HepG2 (cell line): ENCODE results near the gene SIGLEC8. TPM values are rescaled to one million over a fixed set of nuclear protein-coding genes. Genes with fewer than 3 reads are reported as not detected.

Experiments used
- CBFB ChIP-seq: sonication (generic); formaldehyde crosslinking; IDR thresholded peaks from 2 replicates; pipeline ENCODE4 v1.4.0; 2020; ENCODE audit warnings: missing genetic modification reagents
- CCAR2 ChIP-seq: fragments of 200-400 bp; formaldehyde crosslinking; optimal IDR thresholded peaks from 2 replicates; pipeline ENCODE3; 2018; ENCODE audit warnings: low read depth, mild to moderate bottlenecking, low read length, moderate library complexity
- GATAD2A ChIP-seq: IDR thresholded peaks from 2 replicates; pipeline ENCODE4 v1.6.1; 2016
- GZF1 ChIP-seq: sonication (generic); formaldehyde crosslinking; IDR thresholded peaks from 2 replicates; pipeline ENCODE4 v1.5.1; 2020; ENCODE audit warnings: mild to moderate bottlenecking, missing genetic modification reagents
- HCFC1 ChIP-seq: fragments of 150-350 bp; IDR thresholded peaks from 2 replicates; pipeline ENCODE4 v1.6.1; 2014; ENCODE audit warnings: low read depth, low read length
- KLF13 ChIP-seq: sonication (generic); formaldehyde crosslinking; IDR thresholded peaks from 2 replicates; pipeline ENCODE4 v1.4.0; 2020; ENCODE audit warnings: mild to moderate bottlenecking, missing genetic modification reagents
- MYNN ChIP-seq: sonication (generic); formaldehyde crosslinking; IDR thresholded peaks from 2 replicates; pipeline ENCODE4 v1.4.0; 2020; ENCODE audit warnings: mild to moderate bottlenecking, low read depth, missing genetic modification reagents
- TAF15 ChIP-seq: fragments of 200-400 bp; formaldehyde crosslinking; IDR thresholded peaks from one replicate; pipeline ENCODE4 v1.6.1; 2018; ENCODE audit warnings: mild to moderate bottlenecking, low read depth, low read length; ENCODE audit not compliant: poor library complexity, severe bottlenecking
- ZC3H4 ChIP-seq: sonication (generic); formaldehyde crosslinking; IDR thresholded peaks from 2 replicates; pipeline ENCODE4 v1.4.0; 2020; ENCODE audit warnings: missing genetic modification reagents, borderline replicate concordance
- ZNF614 ChIP-seq: IDR thresholded peaks from 2 replicates; pipeline ENCODE4 v1.6.1; 2018; ENCODE audit warnings: missing biosample characterization, missing genetic modification reagents, inconsistent platforms, borderline replicate concordance
- ZNF724P ChIP-seq: sonication (generic); formaldehyde crosslinking; IDR thresholded peaks from 2 replicates; pipeline ENCODE4 v1.8.0; 2022; ENCODE audit warnings: missing genetic modification reagents, borderline replicate concordance
- ZSCAN22 ChIP-seq: sonication (generic); formaldehyde crosslinking; IDR thresholded peaks from 2 replicates; pipeline ENCODE4 v1.4.0; 2020; ENCODE audit warnings: mild to moderate bottlenecking, missing genetic modification reagents
- polyA plus RNA-seq, 8 experiments: library from polyadenylated mRNA; depleted of rRNA in 3 of 8; stranded (reverse) in 7 of 8; unstranded in 1 of 8; fragments of >200 nt; fragmentation: Illumina TruSeq in 4 of 8; extraction: Trizol in 4 of 8; gene quantifications; 2 replicates each; pipeline versions ENCODE4 v1.2.1 to v1.2.3, GENCODE V29; 2011 to 2016; ENCODE audit warnings: low read depth in 4 of 8, missing spikeins in 1 of 8, mixed read lengths in 1 of 8; ENCODE audit not compliant: insufficient read depth in 1 of 8
- total RNA-seq, 5 experiments: library from RNA; depleted of rRNA; stranded (reverse); fragments of >200 nt; fragmentation: Illumina TruSeq; extraction: Trizol; gene quantifications; 2 replicates each; pipeline ENCODE4 v1.2.3, GENCODE V29; 2016; ENCODE audit warnings: low read depth in 1 of 5
- TF ChIP-seq, protein P1 (sequence below): IDR thresholded peaks from 2 replicates; pipeline ENCODE4 v1.6.1; 2016
- TF ChIP-seq, protein P2 (sequence below): sonication (generic); formaldehyde crosslinking; IDR thresholded peaks from 2 replicates; pipeline ENCODE4 v1.4.0; 2020; ENCODE audit warnings: missing genetic modification reagents, borderline replicate concordance
- TF ChIP-seq, protein P3 (sequence below): sonication (generic); formaldehyde crosslinking; IDR thresholded peaks from 2 replicates; pipeline ENCODE4 v1.5.0; 2020; ENCODE audit warnings: missing genetic modification reagents, mild to moderate bottlenecking, borderline replicate concordance
- TF ChIP-seq, protein P4 (sequence below): sonication (generic); formaldehyde crosslinking; conservative IDR thresholded peaks from 2 replicates; pipeline ENCODE4 v1.8.1; 2023; ENCODE audit warnings: missing genetic modification reagents
- TF ChIP-seq, protein P5 (sequence below): sonication (generic); formaldehyde crosslinking; IDR thresholded peaks from 2 replicates; pipeline ENCODE4 v1.5.1; 2020; ENCODE audit warnings: mild to moderate bottlenecking, moderate library complexity, missing genetic modification reagents

Gene SIGLEC8
- total and polyA plus RNA-seq, 2 of the 13 experiments (the other 11 are each of a cell fraction or from before 2014, with no cell fraction given) = not detected

DNA sequence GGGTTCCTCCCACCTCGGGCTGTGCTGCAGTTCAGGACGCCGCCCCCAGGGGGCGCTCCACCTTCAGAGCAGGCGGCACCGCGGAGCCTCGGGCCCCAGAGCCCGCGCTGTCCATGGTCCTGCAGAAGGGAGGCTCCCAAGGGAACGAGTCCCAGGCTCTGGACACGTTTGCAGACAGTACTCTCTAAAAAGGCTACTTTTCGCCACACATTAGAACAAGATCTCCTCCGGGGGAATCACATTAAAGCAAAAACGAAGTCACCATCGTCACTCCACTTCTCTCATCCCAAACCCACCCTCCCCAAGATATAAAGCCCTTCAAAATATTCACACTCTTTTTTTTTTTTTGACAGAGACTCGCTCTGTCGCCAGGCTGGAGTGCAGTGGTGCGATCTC lies 36.2 kb downstream of the SIGLEC8 start (continued):
- TF ChIP-seq, protein P1, sequence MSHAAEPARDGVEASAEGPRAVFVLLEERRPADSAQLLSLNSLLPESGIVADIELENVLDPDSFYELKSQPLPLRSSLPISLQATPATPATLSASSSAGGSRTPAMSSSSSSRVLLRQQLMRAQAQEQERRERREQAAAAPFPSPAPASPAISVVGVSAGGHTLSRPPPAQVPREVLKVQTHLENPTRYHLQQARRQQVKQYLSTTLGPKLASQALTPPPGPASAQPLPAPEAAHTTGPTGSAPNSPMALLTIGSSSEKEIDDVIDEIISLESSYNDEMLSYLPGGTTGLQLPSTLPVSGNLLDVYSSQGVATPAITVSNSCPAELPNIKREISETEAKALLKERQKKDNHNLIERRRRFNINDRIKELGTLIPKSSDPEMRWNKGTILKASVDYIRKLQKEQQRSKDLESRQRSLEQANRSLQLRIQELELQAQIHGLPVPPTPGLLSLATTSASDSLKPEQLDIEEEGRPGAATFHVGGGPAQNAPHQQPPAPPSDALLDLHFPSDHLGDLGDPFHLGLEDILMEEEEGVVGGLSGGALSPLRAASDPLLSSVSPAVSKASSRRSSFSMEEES (CRISPR knock-in tag) = peak; percentile 95
- TF ChIP-seq KLF13 = peak; percentile 93; the same call in 1 of the 2 replicates
- TF ChIP-seq, protein P2, sequence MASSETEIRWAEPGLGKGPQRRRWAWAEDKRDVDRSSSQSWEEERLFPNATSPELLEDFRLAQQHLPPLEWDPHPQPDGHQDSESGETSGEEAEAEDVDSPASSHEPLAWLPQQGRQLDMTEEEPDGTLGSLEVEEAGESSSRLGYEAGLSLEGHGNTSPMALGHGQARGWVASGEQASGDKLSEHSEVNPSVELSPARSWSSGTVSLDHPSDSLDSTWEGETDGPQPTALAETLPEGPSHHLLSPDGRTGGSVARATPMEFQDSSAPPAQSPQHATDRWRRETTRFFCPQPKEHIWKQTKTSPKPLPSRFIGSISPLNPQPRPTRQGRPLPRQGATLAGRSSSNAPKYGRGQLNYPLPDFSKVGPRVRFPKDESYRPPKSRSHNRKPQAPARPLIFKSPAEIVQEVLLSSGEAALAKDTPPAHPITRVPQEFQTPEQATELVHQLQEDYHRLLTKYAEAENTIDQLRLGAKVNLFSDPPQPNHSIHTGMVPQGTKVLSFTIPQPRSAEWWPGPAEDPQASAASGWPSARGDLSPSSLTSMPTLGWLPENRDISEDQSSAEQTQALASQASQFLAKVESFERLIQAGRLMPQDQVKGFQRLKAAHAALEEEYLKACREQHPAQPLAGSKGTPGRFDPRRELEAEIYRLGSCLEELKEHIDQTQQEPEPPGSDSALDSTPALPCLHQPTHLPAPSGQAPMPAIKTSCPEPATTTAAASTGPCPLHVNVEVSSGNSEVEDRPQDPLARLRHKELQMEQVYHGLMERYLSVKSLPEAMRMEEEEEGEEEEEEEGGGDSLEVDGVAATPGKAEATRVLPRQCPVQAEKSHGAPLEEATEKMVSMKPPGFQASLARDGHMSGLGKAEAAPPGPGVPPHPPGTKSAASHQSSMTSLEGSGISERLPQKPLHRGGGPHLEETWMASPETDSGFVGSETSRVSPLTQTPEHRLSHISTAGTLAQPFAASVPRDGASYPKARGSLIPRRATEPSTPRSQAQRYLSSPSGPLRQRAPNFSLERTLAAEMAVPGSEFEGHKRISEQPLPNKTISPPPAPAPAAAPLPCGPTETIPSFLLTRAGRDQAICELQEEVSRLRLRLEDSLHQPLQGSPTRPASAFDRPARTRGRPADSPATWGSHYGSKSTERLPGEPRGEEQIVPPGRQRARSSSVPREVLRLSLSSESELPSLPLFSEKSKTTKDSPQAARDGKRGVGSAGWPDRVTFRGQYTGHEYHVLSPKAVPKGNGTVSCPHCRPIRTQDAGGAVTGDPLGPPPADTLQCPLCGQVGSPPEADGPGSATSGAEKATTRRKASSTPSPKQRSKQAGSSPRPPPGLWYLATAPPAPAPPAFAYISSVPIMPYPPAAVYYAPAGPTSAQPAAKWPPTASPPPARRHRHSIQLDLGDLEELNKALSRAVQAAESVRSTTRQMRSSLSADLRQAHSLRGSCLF (CRISPR knock-in tag) = peak; percentile 97
- peak; percentile 98 for TF ChIP-seq ZNF614 (CRISPR knock-in tag)
- TF ChIP-seq, protein P3, sequence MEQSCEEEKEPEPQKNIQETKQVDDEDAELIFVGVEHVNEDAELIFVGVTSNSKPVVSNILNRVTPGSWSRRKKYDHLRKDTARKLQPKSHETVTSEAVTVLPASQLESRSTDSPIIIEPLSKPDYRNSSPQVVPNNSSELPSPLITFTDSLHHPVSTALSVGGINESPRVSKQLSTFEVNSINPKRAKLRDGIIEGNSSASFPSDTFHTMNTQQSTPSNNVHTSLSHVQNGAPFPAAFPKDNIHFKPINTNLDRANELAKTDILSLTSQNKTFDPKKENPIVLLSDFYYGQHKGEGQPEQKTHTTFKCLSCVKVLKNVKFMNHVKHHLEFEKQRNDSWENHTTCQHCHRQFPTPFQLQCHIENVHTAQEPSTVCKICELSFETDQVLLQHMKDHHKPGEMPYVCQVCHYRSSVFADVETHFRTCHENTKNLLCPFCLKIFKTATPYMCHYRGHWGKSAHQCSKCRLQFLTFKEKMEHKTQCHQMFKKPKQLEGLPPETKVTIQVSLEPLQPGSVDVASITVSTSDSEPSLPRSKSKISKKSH = peak; percentile 88; the same call in 1 of the 2 replicates
- peak; percentile 75 for TF ChIP-seq GATAD2A (CRISPR knock-in tag)
- 0 out of 2 replicates have a peak, but pooled peaks have one; percentile 37 for TF ChIP-seq ZSCAN22 (CRISPR knock-in tag)
- TF ChIP-seq CCAR2 = no peak
- TF ChIP-seq TAF15 = peak; percentile 83
- TF ChIP-seq MYNN = peak; percentile 96
- TF ChIP-seq HCFC1 = peak; percentile 31; the same call in 1 of the 2 replicates
- TF ChIP-seq, protein P4, sequence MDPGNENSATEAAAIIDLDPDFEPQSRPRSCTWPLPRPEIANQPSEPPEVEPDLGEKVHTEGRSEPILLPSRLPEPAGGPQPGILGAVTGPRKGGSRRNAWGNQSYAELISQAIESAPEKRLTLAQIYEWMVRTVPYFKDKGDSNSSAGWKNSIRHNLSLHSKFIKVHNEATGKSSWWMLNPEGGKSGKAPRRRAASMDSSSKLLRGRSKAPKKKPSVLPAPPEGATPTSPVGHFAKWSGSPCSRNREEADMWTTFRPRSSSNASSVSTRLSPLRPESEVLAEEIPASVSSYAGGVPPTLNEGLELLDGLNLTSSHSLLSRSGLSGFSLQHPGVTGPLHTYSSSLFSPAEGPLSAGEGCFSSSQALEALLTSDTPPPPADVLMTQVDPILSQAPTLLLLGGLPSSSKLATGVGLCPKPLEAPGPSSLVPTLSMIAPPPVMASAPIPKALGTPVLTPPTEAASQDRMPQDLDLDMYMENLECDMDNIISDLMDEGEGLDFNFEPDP = 0 out of 2 replicates have a peak, but pooled peaks have one; percentile 74
- peak; percentile 64; the same call in 1 of the 2 replicates for TF ChIP-seq ZC3H4 (CRISPR knock-in tag)
- TF ChIP-seq, protein P5, sequence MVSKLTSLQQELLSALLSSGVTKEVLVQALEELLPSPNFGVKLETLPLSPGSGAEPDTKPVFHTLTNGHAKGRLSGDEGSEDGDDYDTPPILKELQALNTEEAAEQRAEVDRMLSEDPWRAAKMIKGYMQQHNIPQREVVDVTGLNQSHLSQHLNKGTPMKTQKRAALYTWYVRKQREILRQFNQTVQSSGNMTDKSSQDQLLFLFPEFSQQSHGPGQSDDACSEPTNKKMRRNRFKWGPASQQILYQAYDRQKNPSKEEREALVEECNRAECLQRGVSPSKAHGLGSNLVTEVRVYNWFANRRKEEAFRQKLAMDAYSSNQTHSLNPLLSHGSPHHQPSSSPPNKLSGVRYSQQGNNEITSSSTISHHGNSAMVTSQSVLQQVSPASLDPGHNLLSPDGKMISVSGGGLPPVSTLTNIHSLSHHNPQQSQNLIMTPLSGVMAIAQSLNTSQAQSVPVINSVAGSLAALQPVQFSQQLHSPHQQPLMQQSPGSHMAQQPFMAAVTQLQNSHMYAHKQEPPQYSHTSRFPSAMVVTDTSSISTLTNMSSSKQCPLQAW (CRISPR knock-in tag) = peak; percentile 77; the same call in 1 of the 2 replicates
- peak; percentile 87 for TF ChIP-seq GZF1 (CRISPR knock-in tag)
- TF ChIP-seq ZNF724P (CRISPR knock-in tag) = peak; percentile 80; the same call in 1 of the 2 replicates
- TF ChIP-seq CBFB = peak; percentile 58; the same call in 1 of the 2 replicates
